ENCODE results near the gene MAP4.

Gene MAP4

DNA sequence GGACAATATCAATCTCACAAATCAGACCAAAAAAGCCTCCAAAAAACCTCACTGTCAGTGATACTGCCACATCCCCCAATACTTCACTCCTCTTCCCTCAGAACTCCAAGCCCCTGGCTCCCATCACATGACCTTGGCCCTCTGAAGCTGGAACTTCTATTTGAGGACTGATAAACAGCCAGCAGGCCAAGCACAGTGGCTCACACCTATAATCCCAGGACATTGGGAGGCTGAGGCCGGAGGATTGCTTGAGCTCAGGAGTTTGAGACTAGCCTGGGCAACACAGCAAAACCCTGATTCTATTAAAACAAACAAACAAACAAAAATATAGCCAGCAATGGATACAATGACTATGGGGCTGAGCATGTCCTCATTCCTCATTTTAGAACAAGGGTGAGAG lies 55.2 kb downstream of the MAP4 start:
- no peak for DNase-seq

GRCh38 chr3:47956521-47956920 lies 59.7 kb downstream of the MAP4 start:
- no peak for DNase-seq

DNA sequence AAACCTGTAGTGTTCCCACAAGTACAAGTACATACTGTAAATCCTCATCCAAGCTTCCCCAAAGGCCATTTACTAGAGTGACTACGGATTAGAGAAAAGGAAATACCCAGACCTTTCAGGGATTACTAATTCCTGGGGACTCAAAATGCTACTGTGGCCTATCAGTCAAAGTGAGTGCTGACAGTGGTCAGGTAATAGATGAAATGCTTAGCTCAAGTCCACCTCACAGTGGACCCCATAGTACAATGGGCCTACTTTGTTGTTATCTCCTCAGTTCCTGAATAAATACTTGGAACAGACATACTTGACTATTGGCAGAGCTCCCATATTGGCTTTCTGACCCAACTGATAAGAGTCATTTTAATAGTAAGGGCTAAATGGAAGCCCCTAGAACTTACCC lies 61.6 kb downstream of the MAP4 start:
- DNase-seq: no peak

DNA sequence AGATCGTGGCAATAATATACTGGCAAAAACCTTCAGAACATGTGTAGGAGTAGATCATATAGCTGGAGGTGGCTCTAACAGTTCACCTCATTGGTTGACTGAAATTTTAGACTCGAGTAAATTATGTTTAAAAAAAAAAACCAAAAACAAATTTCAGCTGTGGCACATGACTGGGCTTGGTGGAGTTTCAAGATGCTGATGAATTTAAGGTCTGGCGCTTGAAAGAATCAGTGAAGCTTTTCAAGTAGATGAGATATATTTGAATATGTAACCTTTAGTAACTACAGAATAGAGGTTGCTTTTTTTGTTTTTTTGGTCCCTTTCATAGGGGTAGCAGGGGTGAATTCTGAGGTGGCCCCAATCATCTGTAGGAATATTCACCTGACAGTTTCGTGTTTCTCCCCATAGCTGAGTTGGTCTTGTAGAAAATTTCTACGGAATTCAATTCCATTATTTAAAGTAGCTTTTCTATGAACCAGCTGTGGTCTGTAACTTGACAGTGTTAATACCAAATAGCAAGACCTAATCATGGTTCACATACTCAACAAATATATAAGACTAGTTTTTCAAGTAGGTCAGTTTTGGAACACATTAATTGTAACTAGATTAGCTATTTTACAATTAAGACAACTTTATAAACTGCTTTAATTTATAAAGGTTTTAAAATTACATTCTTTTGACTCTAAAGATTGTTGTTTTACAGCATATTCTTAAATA lies 65.6 kb downstream of the MAP4 start:
- DNase-seq: no peak

GRCh38 chr3:47949979-47950378 lies 66.2 kb downstream of the MAP4 start:
- DNase-seq: no peak

DNA sequence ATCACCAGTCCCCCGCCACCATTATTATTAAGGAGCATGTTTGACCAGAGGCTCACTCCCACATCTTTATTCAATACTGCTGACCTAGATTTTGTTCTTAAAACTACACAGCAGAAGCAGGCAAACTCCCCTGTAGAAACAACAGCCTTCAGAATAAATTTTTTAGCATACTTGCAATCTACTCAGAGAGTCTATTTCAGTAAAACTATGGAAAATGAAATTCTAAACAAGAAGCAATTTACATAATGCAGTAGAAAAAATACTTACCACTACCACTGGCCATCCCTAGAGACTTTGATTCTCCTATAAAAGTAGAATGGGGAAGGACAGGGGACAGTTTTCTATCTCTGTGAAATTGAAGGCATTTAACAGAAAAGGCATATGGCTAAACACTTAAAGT lies 76.0 kb downstream of the MAP4 start:
- no peak for DNase-seq

DNA sequence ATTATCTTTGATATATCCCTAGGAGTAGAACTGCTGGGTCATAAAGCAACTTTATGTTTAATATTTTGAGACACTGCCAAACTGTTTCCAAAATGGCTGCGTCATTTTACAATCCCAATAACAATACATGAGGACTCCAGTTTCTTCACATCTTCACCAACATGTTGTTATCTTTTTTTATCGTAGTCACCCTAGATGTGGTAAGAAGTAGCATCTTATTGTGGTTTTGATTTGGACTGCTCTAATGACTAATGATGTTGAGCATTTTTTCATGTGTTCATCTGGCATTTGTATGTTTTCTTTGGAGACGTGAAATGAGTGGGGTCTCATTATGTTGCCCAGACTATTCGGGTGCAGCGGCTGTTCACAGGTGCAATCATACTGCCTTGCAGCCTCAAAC lies 83.8 kb downstream of the MAP4 start:
- DNase-seq: no peak

GRCh38 chr3:47930979-47931378 lies 85.2 kb downstream of the MAP4 start:
- no peak for DNase-seq

- no peak for DNase-seq
Measured at GRCh38 chr3:47916696-47917095, 99.5 kb downstream of the MAP4 start.

- DNase-seq: no peak
Measured at GRCh38 chr3:47916201-47916600, 100.0 kb downstream of the MAP4 start.

DNA sequence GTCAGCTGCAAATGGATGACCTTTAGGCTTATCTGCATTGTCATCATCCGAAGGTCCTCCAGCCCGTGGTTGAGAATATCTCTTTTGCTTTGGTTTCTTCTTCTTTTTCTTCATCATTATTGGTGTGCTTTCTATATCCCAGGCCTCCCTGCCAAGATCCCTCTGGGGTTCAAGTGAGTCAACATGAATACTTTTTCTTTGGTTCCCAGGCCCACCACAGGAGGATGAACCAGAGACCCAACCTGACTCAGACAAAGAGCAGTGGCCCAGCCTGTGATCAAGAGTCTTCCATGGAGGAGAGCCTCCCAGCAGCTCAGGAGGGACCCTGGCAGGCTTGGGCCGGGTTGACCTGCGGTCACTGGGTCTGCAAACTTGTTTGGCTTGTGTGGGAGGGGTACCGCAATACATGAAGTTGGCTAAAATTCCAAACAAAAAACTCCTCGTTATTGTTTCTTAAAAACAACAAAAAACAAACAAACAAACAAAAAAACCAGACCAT lies 104.2 kb downstream of the MAP4 start:
- no peak for DNase-seq

- peak; percentile 3 for DNase-seq
Measured at GRCh38 chr3:47910777-47911440, 105.3 kb downstream of the MAP4 start.

GRCh38 chr3:47910233-47910632 lies 106.0 kb downstream of the MAP4 start:
- DNase-seq: no peak

- DNase-seq: no peak
Measured at GRCh38 chr3:47909607-47910006, 106.6 kb downstream of the MAP4 start.

GRCh38 chr3:47908744-47909143 lies 107.5 kb downstream of the MAP4 start:
- DNase-seq: no peak

GRCh38 chr3:47907784-47908183 lies 108.4 kb downstream of the MAP4 start:
- DNase-seq: no peak

- DNase-seq: no peak
Measured at GRCh38 chr3:47902746-47903145, 113.5 kb downstream of the MAP4 start.

DNA sequence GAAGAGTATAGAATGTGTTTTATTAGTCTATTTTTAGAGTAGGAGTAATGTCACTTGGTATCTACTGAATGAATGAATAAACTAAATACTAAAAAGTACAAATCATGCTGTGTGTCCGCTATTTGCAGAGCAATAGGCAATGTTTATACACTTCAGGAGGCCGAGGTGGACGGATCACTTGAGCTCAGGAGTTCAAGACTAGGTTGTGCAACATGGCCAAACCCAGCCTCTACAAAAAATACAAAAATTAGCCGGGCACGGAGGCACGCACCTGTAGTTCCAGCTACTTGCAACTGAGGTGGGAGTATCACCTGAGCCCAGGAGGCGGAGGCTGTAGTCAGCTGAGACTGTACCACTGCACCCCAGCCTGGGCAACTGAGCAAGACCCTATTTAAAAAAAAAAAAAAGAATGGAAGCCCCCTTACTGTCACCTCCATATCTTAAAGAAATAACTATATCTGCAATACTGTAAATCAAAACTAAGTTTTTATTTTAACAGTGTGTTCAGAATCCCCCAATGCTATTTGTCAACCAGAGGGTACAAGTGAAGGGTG lies 114.9 kb downstream of the MAP4 start:
- DNase-seq: no peak

DNA sequence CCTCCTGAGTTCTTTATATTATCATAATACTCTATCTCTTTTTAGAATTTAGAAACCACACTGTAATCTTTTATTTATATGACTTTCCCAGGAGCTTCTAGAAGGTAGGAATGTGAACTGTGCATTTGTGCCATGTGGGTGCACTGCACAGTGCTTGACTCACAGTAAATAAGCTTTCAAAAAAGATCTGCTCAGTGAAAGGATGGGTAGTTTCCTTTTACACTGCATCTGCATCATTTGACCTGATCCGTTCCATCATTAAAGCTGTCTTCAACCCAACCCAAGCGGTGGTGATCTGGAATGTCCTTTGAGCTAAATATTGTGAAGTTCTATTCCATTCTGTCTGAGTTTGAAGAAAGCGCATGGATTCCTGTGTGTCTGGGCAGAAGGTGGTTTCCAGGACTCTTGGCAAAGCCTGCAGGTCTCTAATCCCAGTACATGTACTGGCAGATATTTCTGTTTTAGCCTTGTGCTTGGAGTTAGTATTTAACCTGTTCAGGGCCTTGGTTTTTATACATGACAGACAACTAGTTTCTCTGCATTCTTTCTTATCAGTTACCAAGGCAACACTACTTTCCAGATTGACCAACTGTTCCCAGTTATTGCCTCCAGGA lies 116.6 kb downstream of the MAP4 start:
- no peak for DNase-seq

- DNase-seq: no peak
Measured at GRCh38 chr3:47897954-47898353, 118.3 kb downstream of the MAP4 start.

- DNase-seq: no peak
Measured at GRCh38 chr3:47896736-47897135, 119.5 kb downstream of the MAP4 start.

- DNase-seq: no peak
Measured at GRCh38 chr3:47895241-47895640, 121.0 kb downstream of the MAP4 start.

DNA sequence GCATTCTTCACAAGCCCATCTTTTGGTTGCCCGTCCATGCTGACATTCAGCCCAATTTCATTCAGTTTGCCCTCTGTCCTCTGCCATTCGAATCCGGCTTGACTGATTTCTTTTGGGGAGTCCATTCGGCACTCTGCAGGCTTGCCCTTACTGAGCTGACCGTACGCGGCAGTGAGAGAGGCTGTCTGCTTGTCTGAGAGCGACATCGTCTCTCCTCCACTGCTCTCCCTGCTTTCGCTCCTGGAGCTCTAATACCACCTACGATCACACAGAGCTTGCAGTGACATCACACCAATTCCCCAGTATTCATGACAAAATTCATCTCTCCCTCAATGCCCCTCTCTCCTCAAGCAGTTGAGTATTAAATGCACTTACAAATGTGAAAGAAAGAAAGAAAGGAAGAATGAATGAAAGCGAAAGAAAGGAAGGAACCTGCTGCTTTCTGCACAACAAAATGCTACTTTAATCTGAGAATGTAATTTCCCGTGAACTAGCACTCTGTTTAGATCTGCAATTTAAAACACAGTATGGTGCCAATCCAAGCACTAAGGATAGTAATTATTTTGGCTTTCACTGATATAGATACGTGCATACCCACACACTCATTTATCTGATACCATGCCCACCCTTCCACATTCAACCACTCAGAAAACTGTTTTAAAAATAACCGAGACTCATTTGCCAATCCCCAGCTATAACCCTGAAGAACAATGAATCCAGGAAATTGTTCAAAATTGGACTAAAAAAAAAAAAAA lies 123.8 kb downstream of the MAP4 start:
- DNase-seq: no peak

All from activated CD4-positive, alpha-beta T cell treated with anti-CD3 and anti-CD28 coated beads, Interleukin-2, Interleukin-6, amounts not matched to agents 100 ng/mL and 50 ng/mL, durations not matched to agents 16 hours and 8 hours (primary cell).